Fibroblast of mammary gland (primary cell): Measurements from ENCODE around the gene HIF3A.
A peak's percentile ranks its signal among the peaks of the same experiment; 100 is the strongest.

Experiments used
- DNase-seq: peaks from one replicate; pipeline ENCODE4 v3.0.0-alpha.2; 2010; ENCODE audit warnings: low read depth
- H3K4me3 ChIP-seq: 2 replicates; pipeline ENCODE4 v1.5.1; 2011; ENCODE audit warnings: low read depth, mild to moderate bottlenecking, low read length, moderate library complexity; ENCODE audit not compliant: control insufficient read depth
- TF ChIP-seq, protein P1 (sequence below): conservative IDR thresholded peaks from 2 replicates; pipeline ENCODE4 v1.5.1; 2011; ENCODE audit warnings: low read depth, low read length, inconsistent platforms; ENCODE audit not compliant: control insufficient read depth, insufficient read depth

Gene HIF3A

DNA sequence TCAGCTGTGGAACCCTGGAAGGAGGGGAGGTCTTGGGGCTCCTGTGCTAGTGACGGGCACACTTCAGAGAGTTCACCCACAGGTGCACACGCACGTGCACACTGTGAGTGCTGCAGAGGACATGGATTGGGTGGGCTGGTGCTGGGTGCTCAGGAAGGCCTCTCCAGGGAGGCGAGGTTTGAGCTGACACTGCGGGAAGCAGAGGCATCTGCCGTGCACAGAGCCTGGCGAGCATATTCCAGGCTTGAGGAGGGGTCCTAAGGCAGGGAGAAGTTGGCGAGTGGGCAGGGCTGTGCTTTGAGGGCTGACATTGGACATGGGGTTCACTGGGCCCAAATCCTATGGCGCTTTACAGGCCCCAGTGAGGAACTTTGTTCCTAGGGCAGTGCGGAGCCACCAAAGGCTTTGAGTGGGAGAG, 90.9 kb downstream of the HIF3A start:
- no peak for DNase-seq
- no peak overlapping the region for H3K4me3 ChIP-seq
- TF ChIP-seq, protein P1, sequence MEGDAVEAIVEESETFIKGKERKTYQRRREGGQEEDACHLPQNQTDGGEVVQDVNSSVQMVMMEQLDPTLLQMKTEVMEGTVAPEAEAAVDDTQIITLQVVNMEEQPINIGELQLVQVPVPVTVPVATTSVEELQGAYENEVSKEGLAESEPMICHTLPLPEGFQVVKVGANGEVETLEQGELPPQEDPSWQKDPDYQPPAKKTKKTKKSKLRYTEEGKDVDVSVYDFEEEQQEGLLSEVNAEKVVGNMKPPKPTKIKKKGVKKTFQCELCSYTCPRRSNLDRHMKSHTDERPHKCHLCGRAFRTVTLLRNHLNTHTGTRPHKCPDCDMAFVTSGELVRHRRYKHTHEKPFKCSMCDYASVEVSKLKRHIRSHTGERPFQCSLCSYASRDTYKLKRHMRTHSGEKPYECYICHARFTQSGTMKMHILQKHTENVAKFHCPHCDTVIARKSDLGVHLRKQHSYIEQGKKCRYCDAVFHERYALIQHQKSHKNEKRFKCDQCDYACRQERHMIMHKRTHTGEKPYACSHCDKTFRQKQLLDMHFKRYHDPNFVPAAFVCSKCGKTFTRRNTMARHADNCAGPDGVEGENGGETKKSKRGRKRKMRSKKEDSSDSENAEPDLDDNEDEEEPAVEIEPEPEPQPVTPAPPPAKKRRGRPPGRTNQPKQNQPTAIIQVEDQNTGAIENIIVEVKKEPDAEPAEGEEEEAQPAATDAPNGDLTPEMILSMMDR, result no peak

- no peak overlapping the region for H3K4me3 ChIP-seq
- TF ChIP-seq, protein P1, result no peak
- no peak for DNase-seq
Measured at GRCh38 chr19:46388311-46389095, 91.7 kb downstream of the HIF3A start.

DNA sequence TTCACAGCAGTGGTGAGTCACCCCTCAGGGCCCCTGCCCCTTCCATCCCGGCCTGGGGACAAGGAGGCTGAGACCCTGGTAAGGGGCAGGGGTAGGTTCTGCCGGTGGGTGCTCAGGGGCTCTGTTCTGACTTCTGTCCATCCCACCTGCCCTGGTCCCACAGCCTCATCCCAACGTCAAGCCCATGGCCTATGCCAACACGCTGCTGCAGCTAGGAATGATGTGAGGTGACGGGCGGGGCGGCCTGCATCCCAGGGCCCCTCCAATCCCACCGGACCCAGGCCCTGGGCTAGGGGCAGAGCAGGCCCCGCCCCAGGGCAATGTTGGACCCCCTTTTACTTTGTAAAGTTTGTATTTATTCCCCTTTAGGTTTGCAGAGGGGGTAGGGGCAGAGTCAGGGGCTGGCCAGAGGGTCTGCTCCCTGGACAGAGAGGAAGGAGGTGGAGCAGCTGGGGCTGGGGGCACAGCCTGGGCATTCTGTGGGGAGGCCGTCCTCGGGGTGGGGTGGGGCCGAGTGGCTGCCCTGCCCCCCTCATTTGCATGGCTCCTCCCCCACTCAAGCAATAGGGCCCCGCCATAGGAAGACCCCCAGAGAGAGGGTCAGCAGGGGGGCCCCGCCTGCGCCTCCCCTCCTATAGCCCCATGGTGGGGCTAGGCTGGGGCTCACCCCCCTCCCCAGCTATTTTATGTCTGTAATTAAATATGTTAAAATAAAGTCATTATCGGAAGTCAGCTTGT, 93.4 kb downstream of the HIF3A start:
- DNase-seq, result no peak
- no peak overlapping the region for H3K4me3 ChIP-seq
- TF ChIP-seq, protein P1, result no peak

- DNase-seq, result peak; percentile 70
- no peak overlapping the region for H3K4me3 ChIP-seq
- TF ChIP-seq, protein P1, result no peak
Measured at GRCh38 chr19:46390866-46391265, 94.0 kb downstream of the HIF3A start.

- no peak for DNase-seq
- TF ChIP-seq, protein P1, result no peak
- H3K4me3 ChIP-seq, result no peak overlapping the region
Measured at GRCh38 chr19:46391296-46392251, 94.7 kb downstream of the HIF3A start.

DNA sequence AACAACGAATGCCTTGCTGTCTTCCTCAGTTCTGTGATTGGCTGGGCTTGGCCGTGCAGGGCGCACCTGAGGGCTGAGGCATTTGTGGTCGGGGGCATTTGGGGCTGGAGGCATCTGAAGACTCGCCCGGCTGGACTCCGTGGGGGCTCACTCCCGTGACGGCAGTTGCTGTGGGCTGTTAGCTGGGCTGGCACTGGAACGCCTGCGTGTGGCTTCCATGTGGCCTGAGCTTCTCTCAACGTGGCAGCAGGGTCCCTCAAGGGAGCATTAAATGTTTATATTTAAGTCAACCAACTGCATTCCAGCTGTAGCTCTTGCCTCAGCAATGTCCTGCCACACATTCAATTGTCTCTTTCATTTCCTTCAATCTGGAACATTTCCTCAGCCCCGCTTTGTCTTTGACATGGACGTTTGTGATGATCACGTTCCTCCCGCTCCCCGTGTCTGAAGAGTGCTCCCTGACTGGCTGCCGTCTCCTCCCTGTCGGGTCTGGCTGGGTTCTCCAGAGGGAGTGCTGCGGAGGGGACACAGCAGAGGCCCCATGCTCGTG, 95.5 kb downstream of the HIF3A start:
- TF ChIP-seq, protein P1, result no peak
- DNase-seq, result peak; percentile 65
- no peak overlapping the region for H3K4me3 ChIP-seq
